ENCODE measurements around the gene TMEM63C. TPM values are rescaled to one million over a fixed set of nuclear protein-coding genes. Genes with fewer than 3 reads are reported as not detected.

The TMEM63C gene
- total and polyA plus RNA-seq, 8 donors, result 0.14 to 8.8 (median 1.4) TPM; not detected in 2

- 42 to 59% (median 52%) methylated on average over 4 of the region's 4 CpGs for WGBS, 5 donors
Observed at GRCh38 chr14:77303417-77304156, 122.0 kb downstream of the TMEM63C start.

GRCh38 chr14:77305696-77306095, 124.1 kb downstream of the TMEM63C start:
- no peak for DNase-seq
- Histone ChIP-seq H3K27ac (no peak overlapping the region), H3K4me3 (no peak overlapping the region), H3K36me3 (peaks cover 0 to 32% (median 22%) of the 10 kb centered on the region in 4 donors), H3K9me3 (no peaks in the 10 kb centered on the region), H3K27me3 (no peaks in the 10 kb centered on the region), H3K4me1 (peaks cover 0 to 26% (median 16%) of the 10 kb centered on the region in 4 donors)
- WGBS, 5 donors, result 75 to 88% (median 84%) methylated on average over 4 of the region's 4 CpGs
- TF ChIP-seq POLR2A (IDR thresholded peaks at IDR 0.05), result no peak
- TF ChIP-seq CTCF (IDR thresholded peaks at IDR 0.05), result no peak
- no peak for TF ChIP-seq POLR2AphosphoS5 (IDR thresholded peaks at IDR 0.05)
- no peak for TF ChIP-seq EP300 (IDR thresholded peaks at IDR 0.05)
- intact Hi-C loops (cut with DNase I; ENCODE audit: low total_unique reads), result no loop called here

More at GRCh38 chr14:77303417-77304156, 122.0 kb downstream of the TMEM63C start:
- intact Hi-C loops (cut with DNase I; ENCODE audit: low total_unique reads), result no loop called here
- Histone ChIP-seq H3K4me3 (no peak overlapping the region), H3K27ac (peak overlapping the region in 2 of 5 donors; percentile 28), H3K27me3 (no peaks in the 10 kb centered on the region), H3K9me3 (no peaks in the 10 kb centered on the region), H3K36me3 (peaks cover 0 to 43% (median 31%) of the 10 kb centered on the region in 4 donors), H3K4me1 (peaks cover 0 to 28% (median 19%) of the 10 kb centered on the region in 4 donors)
- DNase-seq, result no peak
- TF ChIP-seq POLR2A (IDR thresholded peaks at IDR 0.05) (no peak), CTCF (IDR thresholded peaks at IDR 0.05) (no peak), POLR2AphosphoS5 (IDR thresholded peaks at IDR 0.05) (peak in 1 of 3 donors; percentile 31), EP300 (IDR thresholded peaks at IDR 0.05) (no peak)

- Histone ChIP-seq H3K27ac (no peak overlapping the region), H3K27me3 (no peaks in the 10 kb centered on the region), H3K4me1 (peaks cover 0 to 19% (median 13%) of the 10 kb centered on the region in 4 donors), H3K36me3 (peaks cover 0 to 32% (median 22%) of the 10 kb centered on the region in 4 donors), H3K9me3 (no peaks in the 10 kb centered on the region), H3K4me3 (no peak overlapping the region)
- 66 to 81% (median 78%) methylated on average over 3 of the region's 3 CpGs for WGBS, 5 donors
- DNase-seq, result peak in 1 of 2 donors; percentile 39
- intact Hi-C loops (cut with DNase I; ENCODE audit: low total_unique reads), result no loop called here
- no peak for TF ChIP-seq POLR2A (IDR thresholded peaks at IDR 0.05)
- no peak for TF ChIP-seq POLR2AphosphoS5 (IDR thresholded peaks at IDR 0.05)
- no peak for TF ChIP-seq CTCF (IDR thresholded peaks at IDR 0.05)
- TF ChIP-seq EP300 (IDR thresholded peaks at IDR 0.05), result no peak
Observed at GRCh38 chr14:77306416-77306815, 124.8 kb downstream of the TMEM63C start.

GRCh38 chr14:77306851-77307496, 125.4 kb downstream of the TMEM63C start:
- H3K27ac ChIP-seq, result no peak overlapping the region
- intact Hi-C loops (cut with DNase I; ENCODE audit: low total_unique reads), result no loop called here
- H3K27me3 ChIP-seq, result no peaks in the 10 kb centered on the region
- H3K9me3 ChIP-seq, result no peaks in the 10 kb centered on the region
- H3K36me3 ChIP-seq, result peaks cover 0 to 32% (median 22%) of the 10 kb centered on the region in 4 donors
- peak in 1 of 2 donors; percentile 44 for DNase-seq
- H3K4me3 ChIP-seq, result no peak overlapping the region
- 44 to 63% (median 53%) methylated on average over 3 of the region's 3 CpGs for WGBS, 5 donors
- TF ChIP-seq POLR2AphosphoS5 (IDR thresholded peaks at IDR 0.05), result no peak
- TF ChIP-seq POLR2A (IDR thresholded peaks at IDR 0.05), result no peak
- no peak for TF ChIP-seq CTCF (IDR thresholded peaks at IDR 0.05)
- no peak for TF ChIP-seq EP300 (IDR thresholded peaks at IDR 0.05)
- H3K4me1 ChIP-seq, result peaks cover 0 to 19% (median 11%) of the 10 kb centered on the region in 4 donors
